Hypothalamus (tissue), 51 donors: Measurements from ENCODE around the gene PBX1.

Experiments used
- DNase-seq, 51 donors: peaks; one replicate each; lab custom pipeline; 2025; lab: John Stamatoyannopoulos, UW

Gene PBX1

DNA sequence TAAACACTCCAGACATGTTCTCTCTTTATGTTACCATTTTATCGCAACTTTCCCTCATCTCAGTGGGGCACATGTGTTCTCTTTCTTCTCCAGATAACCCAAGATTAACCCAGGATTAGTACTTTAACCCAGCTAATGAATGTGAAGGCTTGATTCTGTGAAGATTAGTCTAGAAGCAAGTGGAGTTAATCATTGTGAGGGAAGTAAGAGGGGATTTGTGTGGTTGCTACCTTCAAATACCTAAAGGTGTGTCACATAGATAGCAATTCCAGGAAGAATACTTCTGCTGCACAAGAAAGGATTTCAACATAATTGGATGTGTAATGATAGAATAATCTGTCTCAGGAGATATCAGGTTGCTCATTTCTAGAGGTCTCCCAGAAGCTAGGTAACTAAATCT is 327.1 kb downstream of the PBX1 start:
- DNase-seq: no peak

DNA sequence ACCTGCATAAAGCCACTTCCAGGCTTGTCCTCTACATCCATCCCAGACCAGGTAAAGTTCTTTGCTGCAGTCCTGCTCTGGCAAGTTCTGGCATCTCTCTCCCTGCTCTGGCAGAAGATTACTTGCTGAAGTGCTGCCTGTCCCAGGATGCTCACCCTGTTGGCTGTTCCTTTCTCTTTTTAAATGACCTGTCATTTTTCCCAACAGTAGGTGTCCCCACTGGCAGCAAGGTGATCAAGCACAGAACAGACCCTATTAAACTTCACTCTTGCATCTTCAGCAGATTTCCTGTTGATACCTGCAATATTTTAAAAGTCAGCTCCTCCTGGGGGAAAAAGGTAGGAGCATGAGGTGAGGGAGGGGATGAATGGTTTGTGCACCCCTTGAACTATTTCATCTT is 332.6 kb downstream of the PBX1 start:
- no peak for DNase-seq

DNA sequence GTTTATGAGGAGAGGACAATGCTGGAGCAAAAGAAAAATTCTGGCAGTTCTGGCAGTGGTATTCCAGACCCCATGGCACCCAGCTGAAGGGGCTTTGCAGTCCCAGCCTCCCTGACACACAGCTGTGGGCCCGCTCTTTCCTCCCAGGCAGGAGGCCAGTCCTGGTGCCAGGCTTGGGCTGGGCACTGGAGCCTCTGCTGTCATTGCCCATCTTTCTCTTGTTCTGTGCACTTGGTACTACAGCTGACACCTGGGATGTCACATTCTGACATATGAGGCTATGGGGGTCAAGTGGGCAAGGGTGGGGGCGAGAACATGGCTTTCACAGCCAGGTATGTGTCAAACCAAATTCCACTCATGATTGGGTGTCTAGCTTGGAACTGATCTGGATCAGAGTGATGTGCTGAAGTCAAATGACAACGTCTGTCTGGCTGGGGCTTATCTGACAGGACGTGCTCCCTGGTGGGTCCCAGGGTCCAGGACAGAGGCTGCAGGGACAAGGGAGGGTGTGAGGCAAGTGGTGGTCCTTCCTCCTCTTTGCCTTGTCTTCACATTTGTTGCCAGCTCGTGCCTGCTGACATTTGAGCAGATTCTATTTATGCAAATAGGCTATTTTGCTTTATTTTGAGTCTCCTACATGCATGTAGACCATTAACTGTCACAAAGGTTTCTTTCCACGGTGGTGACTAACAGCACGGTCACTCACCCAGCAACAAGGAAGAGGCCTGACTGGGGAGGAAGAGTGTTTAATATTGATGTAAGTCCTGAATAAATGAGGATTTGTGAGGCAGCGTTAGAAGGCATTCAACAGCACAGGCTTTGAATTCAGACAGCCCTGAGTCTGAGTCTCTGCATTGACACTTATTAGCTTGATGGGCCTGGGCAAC is 336.3 kb downstream of the PBX1 start:
- peak in 1 of 51 donors; percentile 7 for DNase-seq

DNA sequence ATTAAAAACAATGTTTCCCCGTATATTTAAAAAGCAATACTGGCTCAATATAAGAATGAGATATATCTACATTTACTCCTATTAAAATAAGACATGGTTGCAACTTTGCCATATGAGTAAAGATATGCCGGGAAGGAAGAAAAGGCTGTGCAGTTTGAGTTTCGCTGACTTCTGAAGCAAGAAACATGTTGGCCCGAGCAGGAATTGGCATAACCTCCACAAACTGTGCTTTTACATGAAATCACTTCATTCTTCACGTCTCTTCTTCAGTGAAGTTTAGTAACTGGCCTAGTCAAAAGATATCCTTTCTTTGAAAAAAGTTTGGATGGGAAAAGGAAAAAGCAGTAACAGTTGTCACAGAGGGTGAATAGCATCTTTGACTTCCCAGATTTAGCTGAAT is 342.0 kb downstream of the PBX1 start:
- no peak for DNase-seq
